Measurements from ENCODE around the gene FAM174A. TPM values are rescaled to one million over a fixed set of nuclear protein-coding genes. Genes with fewer than 3 reads are reported as not detected.

FAM174A gene
- total RNA-seq, 1 experiment from 2014 or later: 6.4 TPM

- no peak for TF ChIP-seq AFF4 (CRISPR knock-in tag; IDR thresholded peaks at IDR 0.05; ENCODE audit: borderline replicate concordance)
Measured at GRCh38 chr5:100518377-100518776, 16.8 kb upstream of the FAM174A start (continued).

GRCh38 chr5:100519075-100519474 lies 16.1 kb upstream of the FAM174A start:
- Mint-ChIP-seq H3K27me3 (ENCODE audit: low read depth) (no peaks in the 10 kb centered on the region), H3K27ac (no peak overlapping the region), H3K9me3 (0 out of 2 replicates have a peak, but pooled peaks cover 7% of the 10 kb centered on the region), H3K4me1 (peaks cover 5% of the 10 kb centered on the region), H3K4me3 (no peak overlapping the region), H3K36me3 (no peaks in the 10 kb centered on the region)
- no peak for DNase-seq (ENCODE audit: low spot score)
- ATAC-seq: no peak
- TF ChIP-seq SMAD4 (CRISPR knock-in tag; IDR thresholded peaks at IDR 0.05) (no peak), MLX (CRISPR knock-in tag; IDR thresholded peaks at IDR 0.05) (no peak), ZNF423 (CRISPR knock-in tag; IDR thresholded peaks at IDR 0.05) (no peak), CREM (CRISPR knock-in tag; IDR thresholded peaks at IDR 0.05) (no peak), ZNF416 (CRISPR knock-in tag; IDR thresholded peaks at IDR 0.05) (no peak), FOXK1 (CRISPR knock-in tag; IDR thresholded peaks at IDR 0.05) (no peak), ZNF219 (CRISPR knock-in tag; IDR thresholded peaks at IDR 0.05; ENCODE audit: borderline replicate concordance) (no peak), GRHL2 (CRISPR knock-in tag; IDR thresholded peaks at IDR 0.05; ENCODE audit: insufficient replicate concordance, severe bottlenecking) (no peak), FOXJ3 (CRISPR knock-in tag; IDR thresholded peaks at IDR 0.05; ENCODE audit: borderline replicate concordance) (no peak), NFYB (CRISPR knock-in tag; conservative IDR thresholded peaks at IDR 0.05; ENCODE audit: low read depth) (no peak), ZNF138 (CRISPR knock-in tag; conservative IDR thresholded peaks at IDR 0.05) (no peak), ETV6 (CRISPR knock-in tag; IDR thresholded peaks at IDR 0.05) (no peak), ZNF281 (CRISPR knock-in tag; IDR thresholded peaks at IDR 0.05) (no peak), NR3C1 (CRISPR knock-in tag; conservative IDR thresholded peaks at IDR 0.05; ENCODE audit: low read depth) (no peak), STAT6 (CRISPR knock-in tag; conservative IDR thresholded peaks at IDR 0.05; ENCODE audit: low read depth) (no peak), E2F4 (CRISPR knock-in tag; IDR thresholded peaks at IDR 0.05; ENCODE audit: borderline replicate concordance, low read depth) (no peak), ZMAT4 (CRISPR knock-in tag; IDR thresholded peaks at IDR 0.05) (no peak), TEAD4 (CRISPR knock-in tag; IDR thresholded peaks at IDR 0.05) (no peak), HMGXB4 (CRISPR knock-in tag; IDR thresholded peaks at IDR 0.05) (no peak), ZSCAN18 (CRISPR knock-in tag; IDR thresholded peaks at IDR 0.05) (no peak)
- CTCF ChIA-PET: no interaction called here
- POLR2A ChIA-PET: no interaction called here

Measured in WTC11 (cell line).